ENCODE data around the gene SPATA2. TPM values are rescaled to one million over a fixed set of nuclear protein-coding genes. Genes with fewer than 3 reads are reported as not detected.

Gene SPATA2, protein sequence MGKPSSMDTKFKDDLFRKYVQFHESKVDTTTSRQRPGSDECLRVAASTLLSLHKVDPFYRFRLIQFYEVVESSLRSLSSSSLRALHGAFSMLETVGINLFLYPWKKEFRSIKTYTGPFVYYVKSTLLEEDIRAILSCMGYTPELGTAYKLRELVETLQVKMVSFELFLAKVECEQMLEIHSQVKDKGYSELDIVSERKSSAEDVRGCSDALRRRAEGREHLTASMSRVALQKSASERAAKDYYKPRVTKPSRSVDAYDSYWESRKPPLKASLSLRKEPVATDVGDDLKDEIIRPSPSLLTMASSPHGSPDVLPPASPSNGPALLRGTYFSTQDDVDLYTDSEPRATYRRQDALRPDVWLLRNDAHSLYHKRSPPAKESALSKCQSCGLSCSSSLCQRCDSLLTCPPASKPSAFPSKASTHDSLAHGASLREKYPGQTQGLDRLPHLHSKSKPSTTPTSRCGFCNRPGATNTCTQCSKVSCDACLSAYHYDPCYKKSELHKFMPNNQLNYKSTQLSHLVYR
- total RNA-seq (2016; rRNA removed; fragmentation: Illumina TruSeq; extraction: Trizol): 3.2 and 4.3 TPM in 2 replicates
- total RNA-seq (2016; cell fraction: cytosol; rRNA removed; fragmentation: Illumina TruSeq; extraction: Trizol; ENCODE audit: low read depth): 1.9 TPM in 2 replicates
- 3.3 and 3.4 TPM in 2 replicates for total RNA-seq (2016; cell fraction: insoluble cytoplasmic fraction; rRNA removed; fragmentation: Illumina TruSeq; extraction: Trizol)
- total RNA-seq (2016; cell fraction: membrane; rRNA removed; fragmentation: Illumina TruSeq; extraction: Trizol): 5.6 and 6.9 TPM in 2 replicates
- total RNA-seq (2016; cell fraction: nucleus; rRNA removed; fragmentation: Illumina TruSeq; extraction: Trizol): 3.5 and 4.4 TPM in 2 replicates
- polyA plus RNA-seq (2011; rRNA removed): 8.7 and 9.5 TPM in 2 replicates
- polyA plus RNA-seq (2011; cell fraction: cytosol; rRNA removed): 6.2 and 6.7 TPM in 2 replicates
- 9.5 and 9.7 TPM in 2 replicates for polyA plus RNA-seq (2011; cell fraction: nucleus; rRNA removed)
- 7.5 and 8.6 TPM in 2 replicates for polyA plus RNA-seq (2012)
- polyA plus RNA-seq (2016; cell fraction: cytosol; fragmentation: Illumina TruSeq; extraction: Trizol; ENCODE audit: low read depth): 2.9 and 3.5 TPM in 2 replicates
- 8.7 and 11.5 TPM in 2 replicates for polyA plus RNA-seq (2016; cell fraction: insoluble cytoplasmic fraction; fragmentation: Illumina TruSeq; extraction: Trizol; ENCODE audit: low read depth)
- 9.3 and 9.7 TPM in 2 replicates for polyA plus RNA-seq (2016; cell fraction: membrane; fragmentation: Illumina TruSeq; extraction: Trizol; ENCODE audit: low read depth)
- polyA plus RNA-seq (2016; cell fraction: nucleus; fragmentation: Illumina TruSeq; extraction: Trizol; ENCODE audit: insufficient read depth, low read depth): 11.3 and 13.5 TPM in 2 replicates
- 11.4 and 11.8 TPM in 2 replicates for polyA minus RNA-seq (2011; rRNA and poly(A)+ RNA removed; ENCODE audit: low replicate concordance)
- polyA minus RNA-seq (2011; cell fraction: cytosol; rRNA and poly(A)+ RNA removed): 6.0 and 6.9 TPM in 2 replicates
- polyA minus RNA-seq (2011; cell fraction: nucleus; rRNA and poly(A)+ RNA removed): 5.5 and 6.7 TPM in 2 replicates
- percentile 77 among the genes with signal in this experiment for Bru-seq, nascent RNA
- percentile 69 among the genes with signal in this experiment for BruChase-seq, experiment 1, labeled RNA remaining after a 6-hour chase
- BruChase-seq, experiment 2, labeled RNA remaining after a 2-hour chase: percentile 82 among the genes with signal in this experiment
- long read RNA-seq, experiment 1, full-length matches to known transcripts: 1 of 7 reads
- long read RNA-seq, experiment 1, partial matches to known transcripts: 1 of 7 reads
- long read RNA-seq, experiment 1, other reads (novel, unspliced or antisense): 5 of 7 reads
- long read RNA-seq, experiment 2, full-length matches to known transcripts: 25 of 43 reads
- long read RNA-seq, experiment 2, partial matches to known transcripts: 4 of 43 reads
- long read RNA-seq, experiment 2, other reads (novel, unspliced or antisense): 14 of 43 reads

DNA sequence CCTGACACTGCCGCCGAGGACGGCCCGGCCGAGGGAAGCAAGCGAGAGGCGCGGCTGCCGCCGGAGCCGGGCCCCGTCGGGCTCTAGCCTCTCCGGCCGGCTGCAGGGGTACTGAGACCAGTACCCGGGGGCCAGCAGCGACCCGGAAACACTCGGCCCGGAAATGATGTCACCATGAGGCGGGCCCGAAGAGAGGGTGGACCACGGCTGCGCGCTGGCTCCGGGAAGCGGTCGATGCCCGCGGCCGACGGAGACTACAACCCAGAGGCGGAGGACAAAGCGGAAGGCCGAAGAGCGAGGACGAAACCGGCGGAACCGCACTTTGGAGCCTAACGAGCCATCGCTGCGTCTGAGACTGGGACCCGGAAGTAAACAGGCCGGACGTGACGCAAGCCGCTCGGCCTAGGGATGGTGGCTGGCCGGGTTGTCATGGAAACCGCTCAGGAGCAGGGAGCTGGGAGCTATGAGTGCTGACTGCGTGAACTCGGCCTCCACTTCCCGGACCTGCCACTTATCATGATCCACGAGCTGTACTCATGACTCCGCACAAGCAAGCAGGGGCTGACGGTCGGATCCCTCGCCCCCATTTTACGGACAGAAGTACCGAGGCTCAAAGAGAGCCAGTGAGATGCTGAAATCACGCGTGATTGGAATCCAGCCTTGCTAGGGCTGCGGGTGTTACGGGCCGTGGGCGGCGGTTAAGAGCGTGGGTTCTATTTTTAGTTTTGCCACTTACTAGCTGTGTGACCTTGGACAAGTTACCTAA, at the start of gene SPATA2:
TSS of gene SPATA2 (minus strand) at position 150 of the 766 bp plus-strand sequence. CDS start 7,039 bp downstream, outside the sequence.
- H3K9ac ChIP-seq (ENCODE audit: insufficient read depth, low read depth, low read length): peak within 1 kb of the TSS; percentile 92
- H3K4me3 ChIP-seq (replicated peaks in 1 of 3; ENCODE audit: insufficient read depth in 1 of 3, low read depth in 2 of 3, low read length in 3 of 3): peak within 1 kb of the TSS; percentile 74 to 91 (median 90)
- ATAC-seq (peak; percentile 82), DNase-seq (ENCODE audit: low spot score) (peak; percentile 98), FAIRE-seq (peak; percentile 67)
- WGBS (ENCODE audit: low lambda C conversion rate): 1% methylated on average over 58 of the region's 69 CpGs
- H3K4me1 ChIP-seq (ENCODE audit: insufficient read depth, low read length): peaks cover 70% of the 10 kb centered on the region
- H3K9me3 ChIP-seq (ENCODE audit: low read length): no peaks in the 10 kb centered on the region
- BruUV-seq (replicated peaks): TSS peak; percentile 81
- POLR2A ChIA-PET: interaction anchor here (0.8 to 2.6 kb wide), 27 partner anchors 10 to 635 kb away, joined by 3 to 105 read pairs (median 5); partner anchors contain the start of genes PEDS1, RNF114 and SLC9A8
- no peaks in the 10 kb centered on the region for H4K20me1 ChIP-seq (ENCODE audit: insufficient read depth, low read length)
- H2AFZ ChIP-seq (ENCODE audit: low read length): peak within 1 kb of the TSS; percentile 58
- H3K27ac ChIP-seq (ENCODE audit: extremely low read length, insufficient read depth, low read length): peak within 1 kb of the TSS; percentile 97
- peak within 1 kb of the TSS; percentile 98 for H3K4me2 ChIP-seq (ENCODE audit: low read depth, low read length)
- H3K79me2 ChIP-seq (ENCODE audit: insufficient read depth, low read length): peaks cover 46% of the 10 kb centered on the region
- H3K36me3 ChIP-seq (replicated peaks in 1 of 2; ENCODE audit: control insufficient read depth in 1 of 2, insufficient read depth in 2 of 2, low read length in 2 of 2): peaks cover 2 to 3% of the 10 kb centered on the region in 2 experiments; a peak in 4 of 5 replicates
- in situ Hi-C loops (cut with HindIII; ENCODE audit: extremely low pct_ligation_motif_present, low pct_unique_long_range_greater_than_20kb) (no loop called here), intact Hi-C loops (cut with micrococcal nuclease; ENCODE audit: unreplicated experiment) (loop anchor here (2.0 kb wide), 1 partner anchor 13 kb away; no protein-coding TSS in a partner anchor)
- H3K27me3 ChIP-seq (ENCODE audit: control insufficient read depth in 1 of 2, insufficient read depth in 2 of 2, low read length in 2 of 2): no peaks in the 10 kb centered on the region; a peak in 1 of 5 replicates
- CTCF ChIA-PET (ENCODE audit: low intra/inter-chr PET ratio, low total read pairs): interaction anchor here (2.3 kb wide), 1 partner anchor 13 kb away, joined by 10 read pairs; no protein-coding TSS in a partner anchor
- TF ChIP-seq HIC2 (CRISPR knock-in tag; IDR thresholded peaks at IDR 0.05; ENCODE audit: low read depth) (no peak; the same call in 1 of the 2 replicates), ZNF672 (CRISPR knock-in tag; IDR thresholded peaks at IDR 0.05) (no peak), ZNF10 (CRISPR knock-in tag; IDR thresholded peaks at IDR 0.05; ENCODE audit: borderline replicate concordance, low read depth) (0 out of 2 replicates have a peak, but pooled peaks have one; percentile 75), SMAD3 (CRISPR knock-in tag; IDR thresholded peaks at IDR 0.05) (peak; percentile 85), MAFG (CRISPR knock-in tag; IDR thresholded peaks at IDR 0.05) (no peak), ZFAT (CRISPR knock-in tag; conservative IDR thresholded peaks at IDR 0.05) (no peak), ZNF556 (CRISPR knock-in tag; IDR thresholded peaks at IDR 0.05; ENCODE audit: borderline replicate concordance) (peak; percentile 77; the same call in 1 of the 2 replicates), GFI1 (CRISPR knock-in tag; IDR thresholded peaks at IDR 0.05; ENCODE audit: borderline replicate concordance) (no peak), MEF2D (CRISPR knock-in tag; IDR thresholded peaks at IDR 0.05) (peak; percentile 60; the same call in 1 of the 2 replicates), NRL (CRISPR knock-in tag; IDR thresholded peaks at IDR 0.05; ENCODE audit: borderline replicate concordance) (peak; percentile 77; the same call in 1 of the 2 replicates), MAFF (IDR thresholded peaks at IDR 0.05; ENCODE audit: low read depth, low read length) (peak; percentile 85)

All from HepG2 (cell line).